ENCODE results near the gene SERPINA5.
"Not testable (repeated sequence)": the region's sequence is repeated elsewhere in the genome, so short reads cannot be mapped to it uniquely, and the experiment has no call there.

Gene SERPINA5

DNA sequence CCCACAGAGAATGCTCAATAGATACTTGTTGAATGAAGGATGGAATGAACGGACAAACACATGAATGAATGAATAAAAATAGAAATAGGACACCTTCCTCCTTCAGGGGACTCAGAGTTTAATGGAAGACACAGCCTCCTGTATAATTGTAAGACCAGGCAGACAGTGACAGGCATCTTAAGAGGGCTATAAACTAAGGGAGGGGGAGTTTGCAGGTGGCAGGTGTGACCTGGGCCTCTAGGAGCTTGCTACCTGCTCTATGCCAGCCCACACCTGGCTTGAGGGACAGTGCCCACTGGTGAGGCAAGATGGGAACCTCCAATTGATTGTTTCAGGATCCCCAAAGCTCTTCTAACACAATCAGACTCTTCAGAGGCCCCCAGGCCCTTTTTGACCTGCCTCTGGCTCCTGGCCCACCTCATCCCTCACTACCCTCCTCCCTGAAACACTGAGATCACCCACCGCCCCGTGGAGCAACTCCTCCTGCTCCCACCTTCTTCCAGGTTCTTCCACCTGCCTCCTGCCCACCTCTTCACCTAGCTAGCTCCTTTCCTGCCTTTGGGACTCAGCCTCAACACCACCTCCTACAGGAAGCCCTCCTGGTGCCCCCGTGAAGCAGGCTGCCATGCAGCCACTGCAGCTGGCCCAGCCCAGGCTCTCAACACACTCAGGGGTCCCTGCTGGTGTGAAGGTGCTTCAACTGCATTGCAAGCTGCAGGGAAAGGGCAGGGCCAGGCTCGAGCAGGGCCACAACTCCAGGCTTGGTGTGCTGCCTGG is 40.3 kb downstream of the SERPINA5 start:
- DNase-seq = no peak

DNA sequence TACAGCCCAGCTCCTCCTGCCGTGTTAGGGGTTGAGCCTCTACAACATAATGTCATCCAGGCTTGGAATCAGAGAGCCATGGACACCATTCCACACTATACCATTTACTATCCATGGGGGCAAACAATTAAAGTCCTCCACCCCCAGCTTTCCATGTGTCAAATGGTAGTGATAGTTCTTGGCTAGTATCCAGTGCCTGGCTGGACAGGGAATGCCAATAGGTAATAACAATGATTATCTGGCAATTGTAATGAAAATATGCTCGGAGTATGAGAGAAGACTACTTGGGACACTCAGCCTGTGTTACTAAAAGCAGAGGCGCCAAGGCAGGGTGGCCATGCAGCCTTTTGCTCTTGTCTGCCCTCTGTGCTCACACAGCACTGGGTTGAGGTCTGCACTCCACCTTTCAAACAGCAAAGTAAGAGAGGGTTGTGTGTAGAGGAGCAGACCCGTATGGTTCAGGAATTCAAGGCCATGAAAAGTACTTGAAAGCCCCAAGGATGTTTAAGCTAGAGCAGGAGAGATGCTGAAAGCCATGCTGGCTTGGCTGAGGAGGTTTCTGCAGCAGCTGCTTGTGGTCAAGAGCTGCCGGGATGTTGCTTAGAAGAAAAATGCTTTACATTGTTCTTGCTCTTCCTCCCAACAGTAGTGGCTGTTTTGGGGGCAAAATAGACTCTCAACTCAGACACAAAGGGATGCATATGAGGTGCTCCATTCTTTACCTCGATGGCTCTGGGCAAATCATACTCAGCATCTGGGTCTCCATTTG is 41.6 kb downstream of the SERPINA5 start:
- no peak for DNase-seq

DNA sequence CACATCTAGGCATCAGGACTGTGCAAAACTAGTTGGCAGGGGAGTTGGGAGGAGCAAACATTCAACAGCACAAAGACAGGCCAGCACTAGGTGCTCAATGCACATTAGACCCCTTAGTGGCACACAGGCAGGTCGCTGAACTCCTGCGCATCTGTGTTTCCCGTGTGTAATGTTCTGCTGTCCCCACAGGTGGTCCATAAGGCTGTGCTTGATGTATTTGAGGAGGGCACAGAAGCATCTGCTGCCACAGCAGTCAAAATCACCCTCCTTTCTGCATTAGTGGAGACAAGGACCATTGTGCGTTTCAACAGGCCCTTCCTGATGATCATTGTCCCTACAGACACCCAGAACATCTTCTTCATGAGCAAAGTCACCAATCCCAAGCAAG is 42.2 kb downstream of the SERPINA5 start:
- DNase-seq = no peak

DNA sequence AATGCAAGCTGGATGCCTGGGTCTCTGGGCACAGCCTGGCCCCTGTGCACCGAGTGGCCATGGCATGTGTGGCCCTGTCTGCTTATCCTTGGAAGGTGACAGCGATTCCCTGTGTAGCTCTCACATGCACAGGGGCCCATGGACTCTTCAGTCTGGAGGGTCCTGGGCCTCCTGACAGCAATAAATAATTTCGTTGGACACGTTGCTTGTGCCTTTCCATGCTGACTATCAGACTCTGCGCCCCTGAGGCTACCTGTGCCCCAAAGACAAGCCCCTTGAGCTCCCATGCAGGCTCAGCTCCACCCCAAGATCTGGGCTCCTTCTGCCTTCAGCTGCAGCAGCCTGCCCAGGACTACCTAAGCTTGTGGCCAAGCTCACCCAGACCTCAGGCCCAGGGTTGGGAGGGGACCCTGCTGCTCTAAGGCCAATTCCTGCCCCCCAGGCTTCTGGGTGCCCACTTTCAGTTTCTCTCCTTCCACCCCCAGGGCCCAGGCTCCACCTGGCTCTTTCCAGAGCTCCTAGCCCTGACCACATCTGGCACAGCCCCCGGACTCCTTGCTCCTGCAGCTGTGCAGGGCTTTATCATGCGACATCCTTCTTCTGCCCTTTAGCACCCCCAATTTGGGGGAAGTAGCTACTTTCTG is 42.8 kb downstream of the SERPINA5 start:
- no peak for DNase-seq

DNA sequence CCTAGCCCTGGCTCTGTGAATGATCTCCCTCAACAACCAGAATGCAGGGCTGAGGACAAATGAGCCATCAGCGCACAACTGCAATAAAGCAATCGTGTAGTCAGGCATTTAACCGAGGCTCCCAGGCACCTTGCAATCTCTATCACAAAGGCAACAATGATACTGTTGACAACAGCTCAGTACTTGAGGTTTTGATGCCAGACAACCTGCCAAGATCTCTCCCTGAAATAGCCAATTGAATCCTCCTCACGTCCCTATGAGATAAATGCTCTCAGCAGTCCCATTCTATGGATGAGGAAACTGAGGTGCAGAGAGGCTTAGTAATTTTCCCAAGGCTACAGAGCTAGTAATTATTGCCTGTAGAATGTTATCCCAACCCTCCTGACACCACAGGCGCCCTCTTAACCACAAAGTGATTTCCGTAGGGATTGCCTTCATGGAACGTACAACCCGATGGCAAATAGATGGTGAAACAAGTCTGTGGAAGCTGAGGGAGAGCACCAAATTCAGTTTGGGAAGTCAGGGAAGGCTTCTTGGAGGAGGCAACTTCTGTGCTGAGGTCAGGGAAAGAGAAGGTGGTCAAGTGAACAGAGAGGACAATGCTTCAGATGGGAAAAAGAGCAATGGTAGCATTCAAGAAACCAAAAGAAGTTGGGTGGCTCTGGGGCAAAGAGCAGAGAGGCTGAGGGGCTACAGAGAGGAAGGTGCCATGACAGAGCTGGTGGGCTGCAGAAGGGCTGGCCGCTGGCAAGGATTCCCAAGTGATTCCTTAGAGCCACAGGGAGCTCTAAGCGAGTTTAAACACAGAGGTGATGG is 43.5 kb downstream of the SERPINA5 start:
- DNase-seq = no peak

DNA sequence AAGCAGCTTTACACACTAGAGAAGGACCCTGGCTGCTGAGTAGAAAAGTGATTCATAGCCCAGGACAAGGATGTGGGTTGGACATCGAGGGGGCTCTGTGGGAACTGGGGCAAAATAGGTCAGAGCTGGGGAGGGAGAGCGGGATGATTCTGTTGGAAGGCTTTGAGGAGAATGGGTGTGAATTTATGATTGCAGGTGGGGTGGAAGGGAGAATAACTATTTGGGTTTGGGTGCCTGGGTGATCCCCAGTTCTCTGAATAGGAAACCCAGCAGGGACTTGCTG is 44.1 kb downstream of the SERPINA5 start:
- DNase-seq = no peak

DNA sequence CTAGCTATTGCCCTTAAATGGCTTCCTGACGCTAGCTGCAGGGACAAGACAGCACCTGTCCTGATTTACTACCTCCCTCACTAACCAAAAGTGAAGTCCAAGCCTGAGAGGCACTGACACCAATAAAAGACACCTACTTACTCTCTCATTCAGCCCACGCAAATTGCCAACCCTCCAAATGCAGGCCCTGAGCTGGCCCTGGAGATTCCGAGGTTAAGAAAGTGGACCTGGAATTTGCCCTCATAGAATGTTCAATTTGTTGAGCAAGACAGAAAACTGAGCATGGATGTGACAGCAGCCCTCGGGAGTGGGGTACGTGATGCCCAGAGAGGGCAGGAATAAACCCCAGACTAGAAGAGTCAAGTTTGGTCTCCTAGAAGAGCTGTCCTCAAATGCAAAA is 47.4 kb downstream of the SERPINA5 start:
- no peak for DNase-seq

DNA sequence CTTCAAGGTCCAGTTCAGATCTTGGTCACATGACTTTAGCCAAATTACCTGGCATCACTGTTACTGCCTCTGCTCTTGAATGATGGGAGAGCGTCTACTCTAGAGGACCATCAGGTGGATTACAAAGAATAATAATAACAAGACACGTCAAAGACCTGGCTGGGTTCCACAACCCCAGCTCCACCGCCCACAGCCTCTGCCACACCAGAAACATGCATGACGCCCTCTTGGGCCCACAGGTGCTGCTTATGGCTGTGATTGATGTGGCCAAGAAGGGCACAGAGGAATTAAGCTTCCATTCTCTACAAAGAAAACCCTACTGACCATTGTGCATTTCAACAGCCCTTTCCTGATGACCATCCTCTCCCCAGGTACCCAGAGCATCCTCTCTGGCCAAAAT is 49.2 kb downstream of the SERPINA5 start:
- DNase-seq = no peak

DNA sequence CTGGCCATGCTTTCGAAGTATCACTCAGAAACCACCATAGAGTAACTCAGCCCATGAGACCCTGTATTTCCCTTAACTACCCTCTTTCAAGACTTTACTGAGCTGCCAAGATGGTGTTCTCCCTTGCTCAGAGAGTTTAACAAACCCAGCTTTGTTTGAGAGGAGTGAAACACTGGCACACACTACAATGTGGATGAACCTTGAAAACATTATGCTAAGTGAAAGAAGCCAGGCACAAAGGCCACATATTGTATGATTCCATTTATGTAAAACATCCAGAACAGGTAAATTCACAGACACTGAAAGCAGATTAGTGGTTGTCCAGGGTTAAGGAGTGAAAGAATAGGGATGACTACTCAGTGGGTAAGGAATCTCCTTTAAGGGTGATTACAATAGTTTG is 49.8 kb downstream of the SERPINA5 start:
- no peak for DNase-seq

DNA sequence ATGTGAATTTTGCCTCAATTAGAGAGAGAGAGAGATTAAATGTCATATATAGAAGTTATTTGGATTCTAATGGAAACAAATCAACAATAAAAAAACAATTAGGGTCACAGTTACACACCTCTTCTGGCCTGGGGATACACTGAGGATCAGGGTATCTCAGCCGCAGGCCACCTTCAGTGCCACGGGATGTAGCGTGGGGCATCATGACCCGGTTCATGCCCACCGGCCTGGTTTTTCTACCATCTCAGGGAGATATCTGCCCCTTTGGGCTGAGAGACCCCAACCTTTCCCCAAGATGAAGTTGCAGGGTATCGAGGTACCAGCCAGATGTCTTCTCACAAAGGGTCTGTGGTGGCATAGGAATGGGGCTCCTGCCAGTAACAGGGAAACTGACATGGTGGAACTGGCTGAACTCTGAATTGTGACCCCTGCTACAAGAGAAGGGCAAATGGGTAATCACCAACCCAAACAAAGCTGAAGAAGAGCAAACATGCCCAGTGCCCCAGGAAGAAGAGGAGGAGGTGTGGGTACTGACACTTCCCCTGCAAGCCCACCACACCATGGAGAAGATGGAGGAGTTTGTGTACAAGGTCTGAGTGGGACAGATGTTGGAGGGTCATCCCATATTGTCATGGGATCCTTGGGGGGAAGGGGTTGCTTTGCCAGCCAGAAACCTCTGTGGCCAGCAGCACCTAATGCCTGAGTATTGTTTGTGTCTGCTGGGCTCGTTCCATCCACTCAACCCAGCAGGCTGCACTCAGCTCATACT is 50.5 kb downstream of the SERPINA5 start:
- no peak for DNase-seq

DNA sequence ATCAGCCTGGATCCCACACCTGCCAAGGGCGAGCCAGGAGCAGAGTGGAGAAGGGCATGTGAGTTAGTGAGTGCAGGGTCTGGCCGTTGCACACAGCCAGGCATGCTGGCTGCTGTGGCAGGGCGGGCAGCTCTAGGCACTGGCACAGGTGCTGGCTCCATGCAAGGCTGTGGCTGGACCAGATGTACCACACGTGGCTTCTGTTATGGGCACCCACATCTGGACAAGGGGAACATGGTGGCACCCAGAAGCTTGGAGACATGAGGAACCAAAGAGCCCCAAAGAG is 51.0 kb downstream of the SERPINA5 start:
- no peak for DNase-seq

DNA sequence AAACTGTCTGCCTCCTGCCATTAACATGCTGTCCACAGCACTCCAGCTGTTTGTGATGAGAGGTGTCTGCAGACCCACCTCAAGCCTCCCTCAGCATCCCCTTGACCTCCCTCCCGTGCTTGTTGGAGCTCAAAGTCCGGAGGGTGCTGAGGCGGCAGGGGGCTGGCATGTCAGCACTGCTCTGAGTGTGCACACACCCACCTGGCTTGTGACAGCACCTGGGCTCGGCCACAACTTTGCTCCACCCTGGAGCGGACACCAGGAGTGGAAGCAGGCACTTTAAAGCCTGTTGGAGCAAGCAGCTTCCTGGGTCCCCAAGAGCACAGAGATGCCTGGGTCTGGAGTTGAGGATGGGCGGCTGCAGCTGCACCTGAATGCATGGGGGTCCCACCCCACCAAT is 51.9 kb downstream of the SERPINA5 start:
- DNase-seq = no peak

DNA sequence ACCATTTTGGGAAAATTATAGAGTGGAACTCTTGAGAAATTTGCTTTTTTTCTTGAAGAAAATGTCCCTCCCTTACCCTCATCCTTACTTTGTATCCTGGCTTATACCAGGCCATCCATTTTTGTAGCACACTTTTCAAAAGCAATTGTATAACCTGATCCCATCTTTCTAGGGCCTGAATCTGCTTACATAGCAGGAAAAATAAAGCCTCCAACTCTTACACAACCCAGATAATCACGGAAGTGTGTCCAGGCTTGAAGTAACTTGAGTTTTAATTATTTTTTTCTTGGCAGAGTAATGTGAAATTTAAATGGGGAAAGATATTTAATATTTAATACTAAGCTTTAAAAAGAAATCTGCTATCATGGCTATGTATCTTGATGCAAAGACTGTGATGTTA is 53.9 kb downstream of the SERPINA5 start:
- DNase-seq = no peak

DNA sequence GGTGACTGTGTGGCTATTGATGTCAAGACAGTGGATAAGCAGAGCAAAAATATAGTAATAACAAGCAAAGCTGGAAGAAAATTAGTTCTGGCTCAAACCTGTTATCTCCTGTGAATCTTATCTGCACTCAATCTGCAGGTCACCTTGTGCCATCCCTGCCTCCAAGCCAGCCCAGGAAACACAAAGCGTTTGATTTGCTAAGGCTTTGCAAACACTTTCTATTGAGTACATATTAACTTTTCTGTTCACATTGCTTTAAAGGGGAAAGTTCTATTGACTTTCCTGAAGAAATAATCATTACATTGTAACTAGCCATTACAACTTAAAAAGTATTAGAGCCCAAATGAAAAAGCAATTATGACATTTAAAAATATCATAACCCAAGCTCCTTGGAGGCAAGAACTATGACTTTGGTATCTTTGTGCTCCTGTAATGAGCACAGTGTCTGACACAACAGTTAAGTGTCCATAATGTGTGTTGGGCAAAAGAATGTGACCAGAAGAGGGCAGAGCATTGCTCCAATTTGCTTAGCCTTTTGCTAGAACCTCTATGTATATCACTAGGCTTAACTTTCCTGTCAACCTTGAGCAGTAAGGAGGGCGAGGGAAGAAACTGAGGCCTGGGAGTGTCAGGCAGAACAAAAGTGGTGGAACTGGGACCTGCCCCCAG is 55.7 kb downstream of the SERPINA5 start:
- DNase-seq = no peak

DNA sequence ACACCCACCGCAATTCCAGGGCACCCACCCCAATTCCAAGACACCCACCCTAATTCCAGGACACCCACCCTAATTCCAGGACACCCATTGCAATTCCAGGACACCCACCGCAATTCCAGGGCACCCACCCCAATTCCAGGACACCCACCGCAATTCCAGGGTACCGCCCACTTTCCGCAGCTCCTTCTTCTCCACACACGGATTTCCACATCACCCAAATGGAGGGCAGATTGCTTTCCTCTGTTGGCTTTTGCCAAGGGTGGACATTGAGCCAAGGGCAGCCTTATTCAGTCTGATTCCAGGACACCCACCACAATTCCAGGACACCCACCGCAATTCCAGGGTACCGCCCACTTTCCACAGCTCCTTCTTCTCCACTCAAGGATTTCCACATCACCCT is 56.6 kb downstream of the SERPINA5 start:
- DNase-seq = not testable (repeated sequence)

DNA sequence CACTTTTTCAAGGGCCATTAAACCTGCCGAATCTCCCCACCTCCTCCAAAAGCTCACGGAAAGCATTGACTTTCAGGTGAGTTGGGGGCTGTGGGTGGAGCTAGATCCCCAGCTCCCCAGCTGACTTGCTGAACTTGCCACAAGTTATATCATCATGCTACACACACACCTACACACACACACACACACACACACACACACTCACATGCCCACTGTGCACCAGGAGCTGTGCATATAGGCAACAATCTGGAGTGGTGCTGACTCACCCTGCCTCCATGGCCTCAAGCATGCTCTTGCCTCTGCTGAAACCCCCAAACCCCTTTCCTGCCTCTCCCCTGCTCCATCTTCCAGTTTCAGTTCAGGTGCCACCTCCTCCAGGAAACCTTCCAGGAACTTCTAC is 57.1 kb downstream of the SERPINA5 start:
- no peak for DNase-seq

DNA sequence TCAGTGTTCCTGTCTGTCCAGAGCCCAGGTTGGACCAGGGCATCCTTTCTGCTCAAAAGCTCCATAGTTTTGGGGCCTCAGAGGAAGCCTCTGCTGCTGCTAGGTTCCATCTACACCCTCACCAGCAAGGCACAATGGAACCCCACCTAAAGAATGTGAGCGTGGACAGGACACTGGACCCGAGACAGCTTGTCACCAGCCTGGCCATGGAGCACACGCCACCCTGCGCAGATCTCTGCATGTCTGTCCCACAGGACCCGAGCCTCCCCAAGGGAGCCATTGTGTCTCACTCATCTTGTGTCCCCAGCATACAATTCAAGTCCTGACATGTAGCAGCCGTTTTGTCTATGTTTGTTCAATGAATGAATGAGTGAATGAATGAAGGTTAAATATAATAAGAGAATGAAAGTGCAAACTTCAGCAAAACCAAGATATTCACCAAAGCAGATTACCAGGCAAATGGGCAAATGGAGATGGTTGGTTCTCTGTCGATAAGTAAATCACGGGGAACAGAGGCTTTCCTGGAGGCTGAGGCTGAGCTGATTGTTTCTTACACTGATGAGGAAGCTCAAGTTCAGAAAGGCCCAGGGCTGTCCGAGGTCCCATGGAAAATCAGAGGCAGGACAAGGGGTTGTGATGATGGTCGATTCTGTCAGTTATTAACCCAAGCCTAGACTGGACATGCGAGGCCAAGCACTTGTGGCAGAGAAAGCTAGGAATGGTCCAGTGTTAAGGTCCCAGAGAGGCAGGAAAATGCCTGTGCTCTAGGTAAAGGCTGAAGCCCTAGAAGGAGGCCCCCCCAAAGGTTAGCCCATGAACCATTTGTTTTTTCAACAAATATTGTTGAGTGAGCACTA is 58.0 kb downstream of the SERPINA5 start:
- no peak for DNase-seq

DNA sequence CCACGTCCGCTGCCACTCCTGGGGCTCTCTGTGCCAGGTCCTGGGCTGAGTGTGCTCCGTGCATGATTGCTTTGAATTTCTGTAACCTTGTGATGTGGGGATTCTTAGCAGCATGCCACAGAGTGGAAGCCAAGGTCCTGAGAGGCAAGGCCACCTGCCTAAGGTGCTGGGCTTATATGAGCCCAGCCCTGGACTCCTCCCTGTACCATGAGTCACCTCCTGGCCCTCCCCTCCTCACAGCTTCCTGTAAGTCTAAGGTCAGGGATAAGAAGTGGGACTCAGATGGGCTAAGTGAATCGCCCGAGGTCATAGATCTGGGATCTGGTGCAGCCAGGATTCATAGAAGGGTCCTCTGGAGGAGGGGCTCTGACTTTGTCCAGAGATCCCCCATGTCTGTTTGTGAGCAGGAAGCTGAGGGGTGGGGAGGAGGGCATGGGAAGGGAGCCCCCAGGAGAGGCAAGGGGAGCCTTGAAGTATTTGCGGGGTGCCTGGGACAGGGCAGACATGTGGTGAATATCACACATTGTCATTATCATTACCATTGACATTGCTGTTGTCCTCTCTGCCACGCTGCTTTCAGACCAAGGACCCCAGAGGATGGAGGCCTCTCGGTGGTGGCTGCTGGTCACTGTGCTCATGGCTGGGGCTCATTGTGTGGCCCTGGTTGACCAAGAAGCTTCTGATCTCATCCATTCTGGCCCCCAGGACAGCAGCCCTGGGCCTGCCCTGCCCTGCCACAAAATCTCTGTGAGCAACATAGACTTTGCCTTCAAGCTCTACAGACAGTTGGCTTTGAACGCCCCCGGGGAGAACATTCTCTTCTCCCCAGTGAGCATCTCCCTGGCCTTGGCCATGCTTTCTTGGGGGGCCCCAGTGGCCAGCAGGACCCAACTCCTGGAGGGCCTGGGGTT is 59.8 kb downstream of the SERPINA5 start:
- no peak for DNase-seq

DNA sequence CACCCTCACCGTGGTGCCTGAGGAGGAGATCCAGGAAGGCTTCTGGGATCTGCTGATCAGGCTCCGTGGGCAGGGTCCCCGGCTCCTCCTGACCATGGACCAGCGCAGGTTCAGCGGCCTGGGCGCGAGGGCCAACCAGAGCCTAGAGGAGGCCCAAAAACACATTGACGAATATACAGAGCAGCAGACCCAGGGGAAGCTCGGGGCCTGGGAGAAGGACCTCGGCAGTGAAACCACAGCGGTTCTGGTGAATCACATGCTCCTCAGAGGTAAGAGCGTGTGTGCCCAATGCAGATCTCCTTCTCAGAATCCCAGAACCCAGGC is 60.4 kb downstream of the SERPINA5 start:
- no peak for DNase-seq
